Activated B cell treated with CpG ODN at 0.5 μM for 24 hours (primary cell): ENCODE measurements around the gene GTF2A1. TPM values are rescaled to one million over a fixed set of nuclear protein-coding genes. Genes with fewer than 3 reads are reported as not detected.
A peak's percentile ranks its signal among the peaks of the same experiment; 100 is the strongest.

ENCODE experiments used
- ATAC-seq: fragments of 200-7000 bp; cut with Tn5 transposase; one replicate; pipeline ENCODE4 v1.10.0; 2021; ENCODE audit warnings: low read depth, mild to moderate bottlenecking, moderate library complexity
- CTCF ChIA-PET: fragments of 350-600 bp; sonication (Branson Sonifier 250); formaldehyde crosslinking; loops from one replicate; lab custom pipeline; 2021; ENCODE audit warnings: antibody characterized with exemption; lab: Charles Lee
- POLR2A ChIA-PET: fragments of 350-600 bp; sonication (Branson Sonifier 250); formaldehyde crosslinking; loops from one replicate; lab custom pipeline; 2021; ENCODE audit warnings: antibody characterized with exemption; lab: Charles Lee
- DNase-seq: peaks from one replicate; pipeline ENCODE4 v3.0.0; 2022
- H3K27ac Mint-ChIP-seq: one replicate; pipeline ENCODE4 v1.8.0; 2020; ENCODE audit warnings: mixed read lengths
- H3K27me3 Mint-ChIP-seq: one replicate; pipeline ENCODE4 v1.8.0; 2021; ENCODE audit warnings: mixed read lengths
- H3K36me3 Mint-ChIP-seq: one replicate; pipeline ENCODE4 v1.8.0; 2021; ENCODE audit warnings: low read depth, mixed read lengths
- H3K4me1 Mint-ChIP-seq: one replicate; pipeline ENCODE4 v1.8.0; 2021; ENCODE audit warnings: mixed read lengths
- H3K4me3 Mint-ChIP-seq: one replicate; pipeline ENCODE4 v1.8.0; 2020; ENCODE audit warnings: mild to moderate bottlenecking, mixed read lengths
- H3K9me3 Mint-ChIP-seq: one replicate; pipeline ENCODE4 v1.8.0; 2020; ENCODE audit warnings: mixed read lengths
- CTCF ChIP-seq: fragments of 200-600 bp; IDR thresholded peaks from one replicate; pipeline ENCODE4 v1.8.0; 2022; ENCODE audit warnings: antibody characterized with exemption, mild to moderate bottlenecking
- intact Hi-C: fragments of 100-400 bp; cut with micrococcal nuclease; formaldehyde crosslinking; loops from one replicate; pipeline ENCODE4 v1.15.1; 2024
- total RNA-seq: library from RNA; stranded (reverse); gene quantifications from 2 replicates; pipeline ENCODE4 v1.2.3, GENCODE V29; 2022

Gene GTF2A1
- total RNA-seq, result 38.5 and 40.9 TPM in 2 replicates

GRCh38 chr14:81220830-81221578 lies at the start of gene GTF2A1:
Gene GTF2A1 (minus strand): TSS chr14:81220959. CDS start chr14:81220518, 441 bp downstream.
- CTCF ChIA-PET, result interaction anchor here (1.1 to 1.4 kb wide), 3 partner anchors 49 to 244 kb away, joined by 3 to 4 read pairs (median 3); no protein-coding TSS in a partner anchor
- H3K4me1 Mint-ChIP-seq, result peaks cover 35% of the 10 kb centered on the region
- peak; percentile 92 for DNase-seq
- ATAC-seq, result peak; percentile 70
- peak within 1 kb of the TSS; percentile 100 for H3K27ac Mint-ChIP-seq
- H3K4me3 Mint-ChIP-seq, result peak within 1 kb of the TSS; percentile 98
- POLR2A ChIA-PET, result interaction anchor here (0.7 to 2.2 kb wide), 22 partner anchors 10 to 313 kb away, joined by 3 to 27 read pairs (median 4); partner anchors contain the start of genes CEP128, SEL1L and TSHR
- H3K36me3 Mint-ChIP-seq, result peaks cover 22% of the 10 kb centered on the region
- H3K9me3 Mint-ChIP-seq, result peaks cover 2% of the 10 kb centered on the region
- intact Hi-C loops, result loop anchor here (1.0 kb wide), 3 partner anchors 35 to 312 kb away; partner anchors contain the start of genes CEP128 and SEL1L
- no peaks in the 10 kb centered on the region for H3K27me3 Mint-ChIP-seq
- TF ChIP-seq CTCF, result no peak

- Mint-ChIP-seq H3K4me3 (no peak overlapping the region), H3K36me3 (no peaks in the 10 kb centered on the region), H3K4me1 (no peaks in the 10 kb centered on the region), H3K27me3 (peaks cover 14% of the 10 kb centered on the region), H3K9me3 (no peaks in the 10 kb centered on the region), H3K27ac (no peak overlapping the region)
- ChIA-PET POLR2A (interaction anchor here (0.6 to 1.0 kb wide), 3 partner anchors 49 to 198 kb away, joined by 3 to 4 read pairs (median 3); partner anchors contain the start of gene GTF2A1), CTCF (interaction anchor here (0.7 to 5.0 kb wide), 8 partner anchors 21 to 274 kb away, joined by 3 to 42 read pairs (median 4); partner anchors contain the start of gene GTF2A1)
- intact Hi-C loops, result loop anchor here (1.0 kb wide), 2 partner anchors 183 to 194 kb away; no protein-coding TSS in a partner anchor
- no peak for TF ChIP-seq CTCF
- ATAC-seq, result no peak
- DNase-seq, result no peak
Observed at GRCh38 chr14:81269979-81270375, 49.2 kb upstream of the GTF2A1 start.

GRCh38 chr14:81269100-81269978 lies 48.6 kb upstream of the GTF2A1 start:
- Mint-ChIP-seq H3K9me3 (no peaks in the 10 kb centered on the region), H3K4me3 (no peak overlapping the region), H3K4me1 (no peaks in the 10 kb centered on the region), H3K27ac (no peak overlapping the region), H3K27me3 (peaks cover 14% of the 10 kb centered on the region), H3K36me3 (no peaks in the 10 kb centered on the region)
- ChIA-PET CTCF (interaction anchor here (0.7 to 5.0 kb wide), 12 partner anchors 10 to 273 kb away, joined by 3 to 42 read pairs (median 3); partner anchors contain the start of gene GTF2A1), POLR2A (interaction anchor here (0.6 to 1.0 kb wide), 4 partner anchors 48 to 199 kb away, joined by 3 to 4 read pairs (median 3); partner anchors contain the start of gene GTF2A1)
- peak; percentile 62 for ATAC-seq
- intact Hi-C loops, result loop anchor here (1.0 kb wide), 2 partner anchors 184 to 195 kb away; no protein-coding TSS in a partner anchor
- TF ChIP-seq CTCF, result no peak
- DNase-seq, result no peak

- no peak overlapping the region for H3K27ac Mint-ChIP-seq
- POLR2A ChIA-PET, result no interaction called here
- DNase-seq (no peak), ATAC-seq (no peak)
- no peaks in the 10 kb centered on the region for H3K4me1 Mint-ChIP-seq
- H3K27me3 Mint-ChIP-seq, result peaks cover 14% of the 10 kb centered on the region
- no peak overlapping the region for H3K4me3 Mint-ChIP-seq
- H3K9me3 Mint-ChIP-seq, result no peaks in the 10 kb centered on the region
- CTCF ChIA-PET, result interaction anchor here (0.9 to 5.0 kb wide), 5 partner anchors 56 to 200 kb away, joined by 3 to 42 read pairs (median 4); no protein-coding TSS in a partner anchor
- TF ChIP-seq CTCF, result no peak
- intact Hi-C loops, result no loop called here
- no peaks in the 10 kb centered on the region for H3K36me3 Mint-ChIP-seq
Observed at GRCh38 chr14:81268016-81268416, 47.3 kb upstream of the GTF2A1 start.
